Adrenal gland (tissue), 12 donors: ENCODE results near the gene REEP1. TPM values are rescaled to one million over a fixed set of nuclear protein-coding genes. Genes with fewer than 3 reads are reported as not detected.

Experiments used
- DNase-seq, 7 donors: peaks; one replicate each; pipeline ENCODE4 v3.0.0-alpha.2; 2019 to 2020
- H3K27ac ChIP-seq, 5 donors: fragments of 200-600 bp; sonication (generic) in 4 of 5; 1 replicate in 3 of 5; 2 replicates in 2 of 5; pipeline versions ENCODE4 v1.5.1 to v1.8.0; 2016 to 2020; ENCODE audit warnings: mild to moderate bottlenecking in 1 of 5
- H3K27me3 ChIP-seq: fragments of 200-600 bp; 2 replicates; pipeline ENCODE4 v1.8.0; 2021
- H3K36me3 ChIP-seq, 2 donors: fragments of 200-600 bp; replicated peaks in 1 of 2; 1 replicate in 1 of 2; 2 replicates in 1 of 2; pipeline versions ENCODE4 v1.5.1 to v1.8.0; 2018 to 2022
- H3K4me1 ChIP-seq, 2 donors: fragments of 200-600 bp; replicated peaks in 1 of 2; 1 replicate in 1 of 2; 2 replicates in 1 of 2; pipeline versions ENCODE4 v1.5.1 to v1.8.0; 2018 to 2021
- H3K4me3 ChIP-seq, 4 donors: fragments of 200-600 bp; sonication (generic) in 3 of 4; one replicate each; pipeline ENCODE4 v1.5.1; 2016 to 2018
- H3K9me3 ChIP-seq, 3 donors: fragments of 200-600 bp; sonication (generic) in 1 of 3; replicated peaks in 1 of 3; 1 replicate in 2 of 3; 2 replicates in 1 of 3; pipeline versions ENCODE4 v1.5.1 to v1.8.0; 2016 to 2021
- CTCF ChIP-seq, 6 experiments: fragments of 450-650 bp in 4 of 6; fragments of 200-600 bp in 2 of 6; sonication (generic) in 1 of 6; IDR thresholded peaks; 1 replicate in 5 of 6; 2 replicates in 1 of 6; pipeline versions ENCODE4 v1.5.1 to v1.8.0; 2016 to 2021; ENCODE audit warnings: antibody characterized with exemption in 6 of 6, mild to moderate bottlenecking in 2 of 6, moderate library complexity in 1 of 6
- POLR2A ChIP-seq, 2 donors: fragments of 450-650 bp; IDR thresholded peaks; one replicate each; pipeline ENCODE4 v1.6.1; 2017; ENCODE audit warnings: antibody characterized with exemption in 2 of 2, mild to moderate bottlenecking in 2 of 2, moderate library complexity in 1 of 2
- WGBS, 4 donors: extraction: QIAGEN DNeasy Blood & Tissue Kit in 2 of 4; methylation state at CpG; one replicate each; pipeline versions ENCODE4 v1.1.5 to v1.1.7; 2013 to 2017; 5-methylcytosine and 5-hydroxymethylcytosine counted together
- intact Hi-C, 2 donors: fragments of 100-400 bp; cut with DNase I; formaldehyde crosslinking; loops; one replicate each; pipeline versions ENCODE4 v1.14.1 to v1.15.0; 2022 to 2023
- polyA plus RNA-seq, 3 donors: library from polyadenylated mRNA; stranded (reverse); fragments of 200-250 nt in 2 of 3; fragments of 350-450 nt in 1 of 3; fragmentation: Illumina TruSeq in 1 of 3; extraction: RNeasy Lipid Tissue Mini Kit (QIAGEN cat#74804) in 1 of 3; gene quantifications; one replicate each; pipeline ENCODE4 v1.2.3, GENCODE V29; 2013 to 2014
- total RNA-seq, 9 donors: library from RNA; depleted of rRNA in 4 of 9; stranded (reverse); fragments of >200 nt in 4 of 9; fragments of 120-200 nt in 1 of 9; fragmentation: NEBNext Ultra II Directional in 1 of 9; extraction: Animal tissue kit (Norgen Biotek cat#: 25700) in 1 of 9; gene quantifications; one replicate each; pipeline versions ENCODE4 v1.1.0 to v1.2.4, GENCODE V29; 2013 to 2023
- donor health status: healthy with polysubstance abuse.
- donor health status: Bipolar disorder and iron deficiency.
- donor health status: DM: yes; HTN: yes; CAD: no.
- donor health status: DM: no; HTN: no; CAD: no.
- donor health status: DM: no; HTN: no; CAD: no.
- donor health status: DM: yes; HTN: yes; CAD: no.

Gene REEP1
- total and polyA plus RNA-seq, 12 donors: 0.36 to 9.3 (median 3.1) TPM

DNA sequence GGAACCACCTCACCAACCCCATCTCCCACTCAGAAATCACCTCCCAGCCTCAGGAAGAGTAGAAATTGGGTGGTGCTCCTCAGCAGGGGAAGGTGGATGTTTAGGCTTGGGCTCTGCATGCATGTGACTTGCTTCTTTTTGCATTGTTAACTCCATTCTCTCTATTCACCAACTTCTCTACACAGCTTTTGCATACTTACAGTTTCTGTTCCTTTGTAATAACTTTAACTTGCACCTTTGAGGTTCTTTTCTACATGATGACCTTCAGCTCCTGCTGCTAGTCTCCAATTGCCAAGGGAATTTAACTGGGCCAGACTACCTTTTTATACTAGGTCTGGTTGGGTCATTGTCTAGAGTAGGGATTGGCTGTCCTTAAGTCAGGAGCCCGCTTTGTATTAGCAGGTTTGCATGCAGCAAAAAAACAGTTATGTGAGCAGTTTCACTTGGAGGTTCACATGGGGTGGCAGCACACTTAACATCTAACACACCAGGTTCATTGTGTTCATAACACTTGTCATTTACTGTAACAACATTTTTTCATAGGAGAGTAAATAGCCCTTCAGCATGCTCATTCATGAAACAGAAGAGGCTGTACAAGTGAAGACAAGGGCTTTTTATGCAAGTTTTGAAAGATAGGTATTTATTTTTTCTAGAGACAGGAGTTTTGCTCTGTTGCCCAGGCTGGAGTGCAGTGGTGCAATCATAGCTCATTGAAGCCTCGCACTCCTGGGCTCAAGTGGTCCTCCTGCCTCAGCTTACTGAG, 126.2 kb downstream of the REEP1 start:
- H3K27ac ChIP-seq: no peak overlapping the region
- intact Hi-C loops: no loop called here
- no peak overlapping the region for H3K4me3 ChIP-seq
- H3K4me1 ChIP-seq: no peaks in the 10 kb centered on the region
- H3K36me3 ChIP-seq: peaks cover 0 to 65% of the 10 kb centered on the region in 2 donors
- WGBS, 4 donors: 94 to 98% (median 95%) methylated on average over 2 of the region's 2 CpGs
- no peaks in the 10 kb centered on the region for H3K9me3 ChIP-seq
- DNase-seq: no peak
- H3K27me3 ChIP-seq: no peaks in the 10 kb centered on the region
- TF ChIP-seq POLR2A (IDR thresholded peaks at IDR 0.05): no peak

- Histone ChIP-seq H3K27me3 (no peaks in the 10 kb centered on the region), H3K27ac (no peak overlapping the region), H3K4me3 (no peak overlapping the region), H3K36me3 (peaks cover 0 to 34% of the 10 kb centered on the region in 2 donors), H3K4me1 (peaks cover 0 to 22% of the 10 kb centered on the region in 2 donors), H3K9me3 (no peaks in the 10 kb centered on the region)
- no peak for DNase-seq
- WGBS, 4 donors: 64 to 91% (median 81%) methylated on average over 7 of the region's 7 CpGs
- intact Hi-C loops: no loop called here
- no peak for TF ChIP-seq POLR2A (IDR thresholded peaks at IDR 0.05)
- no peak for TF ChIP-seq CTCF (IDR thresholded peaks at IDR 0.05)
These were observed 133.0 kb downstream of the REEP1 start for GRCh38 chr2:86204458-86204857.

DNA sequence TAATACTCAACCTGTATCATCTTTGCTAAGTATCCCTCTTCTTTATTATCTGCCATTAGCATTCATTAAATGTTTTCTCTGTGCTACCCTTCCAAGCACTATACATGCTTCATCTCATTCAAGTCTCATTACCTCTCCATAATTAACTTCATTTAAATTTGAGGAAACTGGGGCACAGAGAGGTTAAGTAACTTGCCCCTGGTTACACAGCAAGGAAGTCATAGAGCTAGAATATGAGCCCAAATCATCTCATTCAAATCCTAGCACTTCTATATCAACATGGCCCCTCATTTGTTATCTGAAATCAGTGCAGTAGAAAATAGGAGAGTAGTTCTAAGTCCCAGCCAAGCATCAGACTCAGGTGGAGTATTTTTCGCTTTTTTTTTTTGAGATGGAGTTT, 133.8 kb downstream of the REEP1 start:
- intact Hi-C loops: no loop called here
- no peaks in the 10 kb centered on the region for H3K27me3 ChIP-seq
- peaks cover 0 to 22% of the 10 kb centered on the region in 2 donors for H3K4me1 ChIP-seq
- WGBS, 4 donors: 95 to 100% (median 96%) methylated on average over 1 of the region's 1 CpG
- H3K4me3 ChIP-seq: no peak overlapping the region
- H3K9me3 ChIP-seq: no peaks in the 10 kb centered on the region
- no peak for DNase-seq
- H3K27ac ChIP-seq: no peak overlapping the region
- TF ChIP-seq CTCF (IDR thresholded peaks at IDR 0.05) (no peak), POLR2A (IDR thresholded peaks at IDR 0.05) (no peak)
- H3K36me3 ChIP-seq: peaks cover 0 to 25% of the 10 kb centered on the region in 2 donors

- no peak overlapping the region for H3K4me3 ChIP-seq
- peaks cover 0 to 16% of the 10 kb centered on the region in 2 donors for H3K36me3 ChIP-seq
- 83 to 93% (median 87%) methylated on average over 9 of the region's 9 CpGs for WGBS, 4 donors
- no peak for DNase-seq
- H3K4me1 ChIP-seq: peaks cover 0 to 22% of the 10 kb centered on the region in 2 donors
- no peaks in the 10 kb centered on the region for H3K9me3 ChIP-seq
- H3K27ac ChIP-seq: no peak overlapping the region
- no peak for TF ChIP-seq POLR2A (IDR thresholded peaks at IDR 0.05)
- no peak for TF ChIP-seq CTCF (IDR thresholded peaks at IDR 0.05)
- no peaks in the 10 kb centered on the region for H3K27me3 ChIP-seq
- intact Hi-C loops: no loop called here
These were observed 134.7 kb downstream of the REEP1 start for GRCh38 chr2:86202702-86203101.

- 83 to 90% (median 86%) methylated on average over 2 of the region's 2 CpGs for WGBS, 4 donors
- intact Hi-C loops: no loop called here
These were observed 135.1 kb downstream of the REEP1 start for GRCh38 chr2:86202336-86202692.

More at GRCh38 chr2:86202336-86202692, 135.1 kb downstream of the REEP1 start:
- DNase-seq: no peak
- Histone ChIP-seq H3K4me1 (peaks cover 0 to 22% of the 10 kb centered on the region in 2 donors), H3K9me3 (no peaks in the 10 kb centered on the region), H3K27ac (no peak overlapping the region), H3K4me3 (no peak overlapping the region), H3K27me3 (no peaks in the 10 kb centered on the region), H3K36me3 (peaks cover 0 to 12% of the 10 kb centered on the region in 2 donors)
- TF ChIP-seq POLR2A (IDR thresholded peaks at IDR 0.05) (no peak), CTCF (IDR thresholded peaks at IDR 0.05) (no peak)
